Smooth muscle cell (in vitro differentiated cells): ENCODE results near the gene MAPK8IP3. TPM values are rescaled to one million over a fixed set of nuclear protein-coding genes. Genes with fewer than 3 reads are reported as not detected.

Source experiments
- DNase-seq: peaks from one replicate; lab custom pipeline; 2025; ENCODE audit not compliant: unreplicated experiment; lab: John Stamatoyannopoulos, UW
- H2AFZ ChIP-seq: fragments of 200-600 bp; sonication (generic); 2 replicates; pipeline ENCODE4 v1.6.0; 2016; ENCODE audit warnings: antibody characterized with exemption, low read depth, mild to moderate bottlenecking
- H3F3A ChIP-seq: fragments of 200-600 bp; sonication (generic); 2 replicates; pipeline ENCODE4 v1.6.0; 2017; ENCODE audit warnings: antibody characterized with exemption, low read depth
- H3K27ac ChIP-seq: fragments of 200-600 bp; sonication (generic); 2 replicates; pipeline ENCODE4 v1.5.1; 2016; ENCODE audit warnings: low read depth, mild to moderate bottlenecking
- H3K27me3 ChIP-seq: fragments of 200-600 bp; sonication (generic); 2 replicates; pipeline ENCODE4 v1.6.1; 2016; ENCODE audit warnings: low read depth, mild to moderate bottlenecking
- H3K36me3 ChIP-seq: fragments of 200-600 bp; sonication (generic); 2 replicates; pipeline ENCODE4 v1.5.1; 2016; ENCODE audit warnings: low read depth
- H3K4me1 ChIP-seq: fragments of 200-600 bp; sonication (generic); 2 replicates; pipeline ENCODE4 v1.5.1; 2016; ENCODE audit warnings: low read depth
- H3K4me2 ChIP-seq: fragments of 200-600 bp; sonication (generic); 2 replicates; pipeline ENCODE4 v1.6.0; 2016; ENCODE audit warnings: mild to moderate bottlenecking
- H3K4me3 ChIP-seq: fragments of 200-600 bp; sonication (generic); 2 replicates; pipeline ENCODE4 v1.5.1; 2016; ENCODE audit warnings: mild to moderate bottlenecking
- H3K79me2 ChIP-seq: fragments of 200-600 bp; sonication (generic); 2 replicates; pipeline ENCODE4 v1.6.0; 2016; ENCODE audit warnings: low read depth, mild to moderate bottlenecking
- H3K9ac ChIP-seq: fragments of 200-600 bp; sonication (generic); 2 replicates; pipeline ENCODE4 v1.6.0; 2016; ENCODE audit warnings: low read depth
- H3K9me3 ChIP-seq: fragments of 200-600 bp; sonication (generic); replicated peaks from 2 replicates; pipeline ENCODE4 v1.5.1; 2016; ENCODE audit warnings: low read depth
- H4K20me1 ChIP-seq: fragments of 200-600 bp; sonication (generic); 2 replicates; pipeline ENCODE4 v1.6.0; 2016; ENCODE audit warnings: low read depth
- WGBS: methylation state at CpG from one replicate; pipeline ENCODE4 v1.1.7; 2016; ENCODE audit warnings: low lambda C conversion rate; 5-methylcytosine and 5-hydroxymethylcytosine counted together
- polyA plus RNA-seq: library from polyadenylated mRNA; unstranded; fragments of >200 nt; fragmentation: Nextera tagmentation; extraction: Ambion mirVana; gene quantifications from 2 replicates; pipeline ENCODE4 v1.2.1, GENCODE V29; 2016
- total RNA-seq: library from RNA; depleted of rRNA; stranded (reverse); fragments of >200 nt; gene quantifications from 2 replicates; pipeline ENCODE4 v1.2.3, GENCODE V29; 2014
- TF ChIP-seq, protein P1 (sequence below): fragments of 200-600 bp; sonication (generic); IDR thresholded peaks from 2 replicates; pipeline ENCODE4 v1.5.1; 2017; ENCODE audit warnings: borderline replicate concordance, mild to moderate bottlenecking, antibody characterized with exemption; ENCODE audit not compliant: insufficient read depth, poor library complexity, severe bottlenecking

Gene MAPK8IP3
- total and polyA plus RNA-seq, 2 experiments from 2014 or later, result 43.6 to 47.8 TPM

DNA sequence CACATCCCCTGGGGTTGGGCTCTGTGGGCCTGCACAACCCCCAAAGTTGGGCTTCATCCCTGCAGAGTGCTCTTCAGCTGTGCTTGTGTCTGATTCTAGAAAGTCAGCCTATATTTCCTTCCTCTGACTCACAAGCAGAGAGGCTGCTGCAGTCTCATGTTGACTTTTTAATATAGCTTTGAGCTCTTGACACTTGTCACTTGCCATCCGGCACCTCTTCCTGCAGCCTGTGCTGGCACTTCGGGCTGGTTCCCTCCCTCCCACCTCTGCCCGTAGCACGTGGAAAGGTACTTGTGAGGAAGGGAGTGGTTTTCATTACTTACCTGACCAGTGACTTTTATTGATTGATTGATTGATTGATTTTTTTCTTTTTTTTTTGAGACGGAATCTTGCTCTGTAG is 47.0 kb upstream of the MAPK8IP3 start:
- Histone ChIP-seq H3K79me2 (no peaks in the 10 kb centered on the region), H3K27me3 (no peaks in the 10 kb centered on the region)
- 97% methylated on average over 5 of the region's 5 CpGs for WGBS

DNA sequence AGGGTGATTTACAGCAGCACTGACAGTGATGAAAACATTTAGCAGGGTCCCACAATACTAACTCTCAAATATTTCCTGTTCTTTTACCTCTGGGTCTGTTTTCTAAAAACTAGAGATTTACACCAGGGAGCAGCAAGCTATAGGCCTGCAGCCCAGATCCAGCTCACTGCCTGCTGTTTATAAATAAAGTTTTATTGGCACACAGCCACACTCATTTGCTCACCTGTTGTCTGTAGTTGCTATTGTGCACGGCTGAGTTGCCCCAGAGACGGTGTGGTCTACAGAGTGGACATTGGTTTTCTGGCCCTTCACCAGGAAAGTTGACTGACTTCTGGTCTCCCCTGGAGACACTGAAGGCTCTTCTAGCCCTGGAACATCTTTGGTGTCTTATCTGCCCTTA is 44.2 kb upstream of the MAPK8IP3 start:
- H4K20me1 ChIP-seq, result peaks cover 4% of the 10 kb centered on the region
- H3K9me3 ChIP-seq, result no peaks in the 10 kb centered on the region
- peaks cover 4% of the 10 kb centered on the region for H3K36me3 ChIP-seq
- H3F3A ChIP-seq, result no peaks in the 10 kb centered on the region
- no peak for DNase-seq
- H3K27ac ChIP-seq, result no peak overlapping the region
- H3K4me2 ChIP-seq, result no peak overlapping the region
- H3K4me3 ChIP-seq, result no peak overlapping the region
- no peak overlapping the region for H3K9ac ChIP-seq
- 97% methylated on average over 2 of the region's 2 CpGs for WGBS
- H2AFZ ChIP-seq, result no peak overlapping the region
- no peaks in the 10 kb centered on the region for H3K79me2 ChIP-seq
- no peaks in the 10 kb centered on the region for H3K4me1 ChIP-seq
- H3K27me3 ChIP-seq, result no peaks in the 10 kb centered on the region
- TF ChIP-seq, protein P1, sequence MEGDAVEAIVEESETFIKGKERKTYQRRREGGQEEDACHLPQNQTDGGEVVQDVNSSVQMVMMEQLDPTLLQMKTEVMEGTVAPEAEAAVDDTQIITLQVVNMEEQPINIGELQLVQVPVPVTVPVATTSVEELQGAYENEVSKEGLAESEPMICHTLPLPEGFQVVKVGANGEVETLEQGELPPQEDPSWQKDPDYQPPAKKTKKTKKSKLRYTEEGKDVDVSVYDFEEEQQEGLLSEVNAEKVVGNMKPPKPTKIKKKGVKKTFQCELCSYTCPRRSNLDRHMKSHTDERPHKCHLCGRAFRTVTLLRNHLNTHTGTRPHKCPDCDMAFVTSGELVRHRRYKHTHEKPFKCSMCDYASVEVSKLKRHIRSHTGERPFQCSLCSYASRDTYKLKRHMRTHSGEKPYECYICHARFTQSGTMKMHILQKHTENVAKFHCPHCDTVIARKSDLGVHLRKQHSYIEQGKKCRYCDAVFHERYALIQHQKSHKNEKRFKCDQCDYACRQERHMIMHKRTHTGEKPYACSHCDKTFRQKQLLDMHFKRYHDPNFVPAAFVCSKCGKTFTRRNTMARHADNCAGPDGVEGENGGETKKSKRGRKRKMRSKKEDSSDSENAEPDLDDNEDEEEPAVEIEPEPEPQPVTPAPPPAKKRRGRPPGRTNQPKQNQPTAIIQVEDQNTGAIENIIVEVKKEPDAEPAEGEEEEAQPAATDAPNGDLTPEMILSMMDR, result no peak

More for the DNA sequence above, 47.0 kb upstream of the MAPK8IP3 start:
- no peak for DNase-seq
- H3F3A ChIP-seq, result no peaks in the 10 kb centered on the region
- peaks cover 4% of the 10 kb centered on the region for H4K20me1 ChIP-seq
- no peaks in the 10 kb centered on the region for H3K9me3 ChIP-seq
- no peak overlapping the region for H3K9ac ChIP-seq
- TF ChIP-seq, protein P1, result no peak
- H3K4me2 ChIP-seq, result no peak overlapping the region
- peaks cover 7% of the 10 kb centered on the region for H3K36me3 ChIP-seq
- H2AFZ ChIP-seq, result no peak overlapping the region
- H3K4me1 ChIP-seq, result no peaks in the 10 kb centered on the region
- no peak overlapping the region for H3K27ac ChIP-seq
- H3K4me3 ChIP-seq, result no peak overlapping the region

DNA sequence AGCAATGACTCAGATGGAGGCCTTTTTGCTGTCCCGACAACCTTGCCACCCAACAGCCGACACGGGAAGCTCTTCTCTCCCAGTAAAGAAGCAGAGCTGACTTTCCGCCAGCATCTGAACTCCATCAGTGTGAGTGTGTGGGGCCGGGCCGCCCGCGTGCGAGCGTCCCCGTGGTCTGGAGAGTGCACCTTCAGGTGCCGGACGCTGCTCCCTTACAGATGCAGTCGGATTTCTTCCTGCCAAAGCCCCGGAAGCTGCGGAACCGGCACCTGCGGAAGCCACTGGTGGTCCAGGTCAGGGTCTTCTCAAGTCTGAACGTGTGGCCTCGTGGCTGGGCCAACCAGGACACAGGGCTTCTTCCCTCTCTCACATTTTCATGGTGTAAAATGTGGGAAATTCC is 43.5 kb upstream of the MAPK8IP3 start:
- Histone ChIP-seq H3K27ac (no peak overlapping the region), H3F3A (no peaks in the 10 kb centered on the region), H3K27me3 (no peaks in the 10 kb centered on the region), H3K4me2 (no peak overlapping the region), H3K36me3 (peaks cover 7% of the 10 kb centered on the region), H4K20me1 (peaks cover 4% of the 10 kb centered on the region), H3K79me2 (no peaks in the 10 kb centered on the region), H3K9me3 (no peaks in the 10 kb centered on the region), H2AFZ (no peak overlapping the region), H3K9ac (no peak overlapping the region), H3K4me3 (no peak overlapping the region), H3K4me1 (no peaks in the 10 kb centered on the region)
- no peak for DNase-seq
- TF ChIP-seq, protein P1, result no peak
- WGBS, result 97% methylated on average over 20 of the region's 20 CpGs

DNA sequence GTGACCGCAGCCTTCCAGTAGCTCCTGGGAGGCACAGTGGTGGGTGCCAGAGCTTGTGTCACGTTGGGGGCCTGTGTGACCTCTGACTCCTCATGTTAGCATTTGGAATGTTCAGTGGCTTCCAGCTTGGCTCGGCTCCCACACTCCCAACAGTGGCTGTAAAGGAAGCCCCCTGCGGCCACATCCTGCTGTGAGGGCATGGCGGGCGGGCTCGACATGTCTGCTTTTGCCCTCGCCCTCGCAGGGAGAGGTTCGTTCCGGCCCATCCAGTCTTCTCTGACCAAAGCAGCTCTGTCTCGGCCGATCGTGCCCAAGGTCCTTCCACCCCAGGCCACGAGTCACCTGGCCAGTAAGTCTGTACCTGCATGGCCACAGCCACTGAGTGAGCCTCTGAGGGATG is 40.2 kb upstream of the MAPK8IP3 start:
- Histone ChIP-seq H3K4me1 (no peaks in the 10 kb centered on the region), H3K36me3 (peaks cover 10% of the 10 kb centered on the region), H3K27me3 (no peaks in the 10 kb centered on the region), H3K27ac (no peak overlapping the region), H4K20me1 (no peaks in the 10 kb centered on the region), H3F3A (no peaks in the 10 kb centered on the region), H3K4me3 (no peak overlapping the region), H3K79me2 (no peaks in the 10 kb centered on the region), H2AFZ (no peak overlapping the region), H3K9me3 (no peaks in the 10 kb centered on the region), H3K4me2 (no peak overlapping the region), H3K9ac (no peak overlapping the region)
- 100% methylated on average over 7 of the region's 15 CpGs for WGBS
- no peak for DNase-seq
- TF ChIP-seq, protein P1, result no peak
